ENCODE measurements around the gene MFAP5.

DNA sequence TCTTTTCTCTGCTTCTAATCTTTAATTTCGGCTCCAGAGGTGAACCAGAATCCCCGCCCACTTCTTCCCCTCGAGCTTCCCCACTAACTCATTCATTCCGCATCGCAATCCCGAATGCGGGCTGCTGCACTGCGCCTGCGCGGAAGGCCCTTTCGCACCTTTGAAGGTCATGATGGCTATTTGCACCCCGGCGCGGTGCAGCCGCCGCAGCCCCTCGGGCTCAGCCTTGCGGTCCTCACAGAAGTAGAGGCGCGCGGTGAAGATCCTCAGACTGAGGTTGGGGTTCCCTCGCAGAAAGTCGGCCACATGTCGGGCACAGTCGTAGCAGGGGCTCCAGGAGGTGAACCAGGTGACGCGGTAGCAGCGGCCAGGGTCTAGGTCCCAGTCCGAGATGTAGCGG lies 57.6 kb downstream of the MFAP5 start:
- TF ChIP-seq NR2C2 (CRISPR knock-in tag; IDR thresholded peaks at IDR 0.05) (no peak), KAT7 (CRISPR knock-in tag; IDR thresholded peaks at IDR 0.05; ENCODE audit: borderline replicate concordance) (no peak; the same call in 1 of the 2 replicates), ZBTB21 (CRISPR knock-in tag; IDR thresholded peaks at IDR 0.05; ENCODE audit: borderline replicate concordance) (no peak)
- TF ChIP-seq, protein P1, sequence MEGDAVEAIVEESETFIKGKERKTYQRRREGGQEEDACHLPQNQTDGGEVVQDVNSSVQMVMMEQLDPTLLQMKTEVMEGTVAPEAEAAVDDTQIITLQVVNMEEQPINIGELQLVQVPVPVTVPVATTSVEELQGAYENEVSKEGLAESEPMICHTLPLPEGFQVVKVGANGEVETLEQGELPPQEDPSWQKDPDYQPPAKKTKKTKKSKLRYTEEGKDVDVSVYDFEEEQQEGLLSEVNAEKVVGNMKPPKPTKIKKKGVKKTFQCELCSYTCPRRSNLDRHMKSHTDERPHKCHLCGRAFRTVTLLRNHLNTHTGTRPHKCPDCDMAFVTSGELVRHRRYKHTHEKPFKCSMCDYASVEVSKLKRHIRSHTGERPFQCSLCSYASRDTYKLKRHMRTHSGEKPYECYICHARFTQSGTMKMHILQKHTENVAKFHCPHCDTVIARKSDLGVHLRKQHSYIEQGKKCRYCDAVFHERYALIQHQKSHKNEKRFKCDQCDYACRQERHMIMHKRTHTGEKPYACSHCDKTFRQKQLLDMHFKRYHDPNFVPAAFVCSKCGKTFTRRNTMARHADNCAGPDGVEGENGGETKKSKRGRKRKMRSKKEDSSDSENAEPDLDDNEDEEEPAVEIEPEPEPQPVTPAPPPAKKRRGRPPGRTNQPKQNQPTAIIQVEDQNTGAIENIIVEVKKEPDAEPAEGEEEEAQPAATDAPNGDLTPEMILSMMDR (IDR thresholded peaks at IDR 0.05) = no peak
- TF ChIP-seq, protein P2, sequence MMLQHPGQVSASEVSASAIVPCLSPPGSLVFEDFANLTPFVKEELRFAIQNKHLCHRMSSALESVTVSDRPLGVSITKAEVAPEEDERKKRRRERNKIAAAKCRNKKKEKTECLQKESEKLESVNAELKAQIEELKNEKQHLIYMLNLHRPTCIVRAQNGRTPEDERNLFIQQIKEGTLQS (CRISPR knock-in tag; conservative IDR thresholded peaks at IDR 0.05) = no peak
- TF ChIP-seq, protein P3, sequence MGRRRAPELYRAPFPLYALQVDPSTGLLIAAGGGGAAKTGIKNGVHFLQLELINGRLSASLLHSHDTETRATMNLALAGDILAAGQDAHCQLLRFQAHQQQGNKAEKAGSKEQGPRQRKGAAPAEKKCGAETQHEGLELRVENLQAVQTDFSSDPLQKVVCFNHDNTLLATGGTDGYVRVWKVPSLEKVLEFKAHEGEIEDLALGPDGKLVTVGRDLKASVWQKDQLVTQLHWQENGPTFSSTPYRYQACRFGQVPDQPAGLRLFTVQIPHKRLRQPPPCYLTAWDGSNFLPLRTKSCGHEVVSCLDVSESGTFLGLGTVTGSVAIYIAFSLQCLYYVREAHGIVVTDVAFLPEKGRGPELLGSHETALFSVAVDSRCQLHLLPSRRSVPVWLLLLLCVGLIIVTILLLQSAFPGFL (CRISPR knock-in tag; IDR thresholded peaks at IDR 0.05; ENCODE audit: borderline replicate concordance) = no peak
- TF ChIP-seq, protein P4, sequence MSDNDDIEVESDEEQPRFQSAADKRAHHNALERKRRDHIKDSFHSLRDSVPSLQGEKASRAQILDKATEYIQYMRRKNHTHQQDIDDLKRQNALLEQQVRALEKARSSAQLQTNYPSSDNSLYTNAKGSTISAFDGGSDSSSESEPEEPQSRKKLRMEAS (CRISPR knock-in tag; IDR thresholded peaks at IDR 0.05) = peak; percentile 67

Data from WTC11 (cell line).